ENCODE measurements around the gene BIK.

The BIK gene

GRCh38 chr22:43092085-43092484 lies 18.5 kb upstream of the BIK start:
- DNase-seq (ENCODE audit: low spot score): no peak
- no peak overlapping the region for H3K4me3 ChIP-seq
- H3K27ac ChIP-seq: no peak overlapping the region
- TF ChIP-seq, protein P1, sequence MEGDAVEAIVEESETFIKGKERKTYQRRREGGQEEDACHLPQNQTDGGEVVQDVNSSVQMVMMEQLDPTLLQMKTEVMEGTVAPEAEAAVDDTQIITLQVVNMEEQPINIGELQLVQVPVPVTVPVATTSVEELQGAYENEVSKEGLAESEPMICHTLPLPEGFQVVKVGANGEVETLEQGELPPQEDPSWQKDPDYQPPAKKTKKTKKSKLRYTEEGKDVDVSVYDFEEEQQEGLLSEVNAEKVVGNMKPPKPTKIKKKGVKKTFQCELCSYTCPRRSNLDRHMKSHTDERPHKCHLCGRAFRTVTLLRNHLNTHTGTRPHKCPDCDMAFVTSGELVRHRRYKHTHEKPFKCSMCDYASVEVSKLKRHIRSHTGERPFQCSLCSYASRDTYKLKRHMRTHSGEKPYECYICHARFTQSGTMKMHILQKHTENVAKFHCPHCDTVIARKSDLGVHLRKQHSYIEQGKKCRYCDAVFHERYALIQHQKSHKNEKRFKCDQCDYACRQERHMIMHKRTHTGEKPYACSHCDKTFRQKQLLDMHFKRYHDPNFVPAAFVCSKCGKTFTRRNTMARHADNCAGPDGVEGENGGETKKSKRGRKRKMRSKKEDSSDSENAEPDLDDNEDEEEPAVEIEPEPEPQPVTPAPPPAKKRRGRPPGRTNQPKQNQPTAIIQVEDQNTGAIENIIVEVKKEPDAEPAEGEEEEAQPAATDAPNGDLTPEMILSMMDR (IDR thresholded peaks at IDR 0.05): no peak

DNA sequence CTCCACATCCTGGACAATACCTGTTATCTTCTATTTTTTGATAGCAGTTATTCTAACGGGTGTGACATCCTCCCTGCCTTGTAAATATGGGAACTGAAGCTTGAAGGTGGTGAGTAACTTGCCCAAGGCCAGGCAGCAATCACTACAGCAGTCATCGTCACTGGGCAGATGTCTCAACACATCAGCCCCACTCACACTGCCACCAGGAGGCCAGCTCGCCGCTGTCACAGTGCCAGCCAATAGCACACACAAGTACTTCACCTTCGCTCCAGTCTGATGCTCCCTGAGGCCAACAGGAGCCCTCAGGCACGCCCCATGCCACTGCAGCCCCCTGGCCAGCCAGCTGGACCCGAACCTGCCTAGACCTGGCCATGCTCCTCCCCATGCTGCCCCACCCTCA lies 16.5 kb upstream of the BIK start:
- DNase-seq (ENCODE audit: low spot score): no peak
- no peak overlapping the region for H3K27ac ChIP-seq
- TF ChIP-seq, protein P1 (IDR thresholded peaks at IDR 0.05): no peak
- H3K4me3 ChIP-seq: no peak overlapping the region

- TF ChIP-seq, protein P1 (IDR thresholded peaks at IDR 0.05): no peak
- H3K27ac ChIP-seq: no peak overlapping the region
- no peak for DNase-seq (ENCODE audit: low spot score)
- H3K4me3 ChIP-seq: no peak overlapping the region
Observed at GRCh38 chr22:43094551-43094950, 16.0 kb upstream of the BIK start.

DNA sequence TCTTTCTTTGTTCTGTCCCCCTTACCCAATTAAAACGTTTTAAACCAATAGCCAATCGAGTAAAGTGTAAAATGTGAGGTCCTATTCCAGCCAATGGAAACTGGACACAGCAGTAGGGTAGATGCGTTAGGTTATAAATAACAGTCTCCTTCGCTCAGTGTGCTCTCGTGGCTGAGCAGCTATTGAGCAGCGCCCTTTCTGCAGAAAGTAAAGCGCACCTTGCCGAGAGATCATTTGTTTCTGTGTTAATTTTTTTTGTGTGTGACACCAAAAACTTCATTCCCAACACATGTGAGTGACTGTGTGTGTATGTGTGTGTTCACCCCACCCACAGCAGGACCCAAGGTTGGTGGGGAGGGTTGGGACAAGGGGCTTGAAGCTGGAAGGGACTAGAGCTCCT lies 14.1 kb upstream of the BIK start:
- Histone ChIP-seq H3K27ac (no peak overlapping the region), H3K4me3 (no peak overlapping the region)
- DNase-seq (ENCODE audit: low spot score): no peak
- TF ChIP-seq, protein P1 (IDR thresholded peaks at IDR 0.05): no peak

DNA sequence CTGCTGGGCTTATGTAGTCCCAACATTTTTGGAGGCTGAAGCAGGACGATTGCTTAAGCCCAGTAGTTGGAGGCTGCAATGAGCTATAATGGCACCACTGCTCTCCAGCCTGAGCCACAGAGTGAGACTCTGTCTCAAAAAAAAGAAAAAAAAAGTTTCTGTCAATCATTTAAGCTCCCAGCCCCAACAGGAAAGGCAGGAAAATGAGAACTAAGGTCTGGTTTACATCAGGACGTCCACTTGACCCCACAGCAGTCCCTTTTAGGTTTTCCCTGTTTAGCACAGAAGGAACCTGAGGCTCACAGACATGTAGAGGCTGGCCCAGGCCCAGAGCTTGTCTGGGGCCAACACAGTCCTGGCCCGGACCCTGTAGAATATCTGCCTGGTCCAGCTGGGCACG lies 12.2 kb upstream of the BIK start:
- DNase-seq (ENCODE audit: low spot score): no peak
- Histone ChIP-seq H3K4me3 (no peak overlapping the region), H3K27ac (no peak overlapping the region)
- TF ChIP-seq, protein P1 (IDR thresholded peaks at IDR 0.05): no peak

- H3K4me3 ChIP-seq: no peak overlapping the region
- DNase-seq (ENCODE audit: low spot score): no peak
- no peak overlapping the region for H3K27ac ChIP-seq
- TF ChIP-seq, protein P1 (IDR thresholded peaks at IDR 0.05): no peak
Observed at GRCh38 chr22:43099095-43099494, 11.5 kb upstream of the BIK start.

DNA sequence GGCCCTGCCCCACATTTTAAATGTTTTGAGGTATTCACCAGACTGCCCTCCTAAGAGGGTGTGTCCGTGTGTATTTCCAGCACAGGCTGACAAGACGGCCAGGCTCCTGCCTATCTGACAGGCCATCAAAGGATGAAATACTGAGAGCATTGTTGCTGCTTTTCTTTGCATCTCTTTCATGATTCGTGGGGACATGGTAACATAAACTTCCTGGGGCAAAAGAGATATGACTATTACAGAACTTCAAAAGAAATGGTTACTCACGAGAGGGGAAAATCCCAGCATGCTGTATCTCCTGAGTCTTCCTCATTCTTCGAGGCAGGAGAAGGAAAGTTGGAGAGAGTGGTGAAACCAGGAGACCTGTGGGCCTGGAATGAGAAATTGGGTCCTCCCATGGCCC lies 10.3 kb upstream of the BIK start:
- Histone ChIP-seq H3K27ac (no peak overlapping the region), H3K4me3 (no peak overlapping the region)
- DNase-seq (ENCODE audit: low spot score): no peak
- TF ChIP-seq, protein P1 (IDR thresholded peaks at IDR 0.05): no peak

Data from coronary artery (tissue), 2 donors.